Caki2 (cell line): ENCODE measurements around the gene SV2C. TPM values are rescaled to one million over a fixed set of nuclear protein-coding genes. Genes with fewer than 3 reads are reported as not detected.
"Not testable (repeated sequence)": the region's sequence is repeated elsewhere in the genome, so short reads cannot be mapped to it uniquely, and the experiment has no call there.

ENCODE experiments used
- DNase-seq: peaks from one replicate; pipeline ENCODE4 v3.0.0-alpha.2; 2015; ENCODE audit warnings: low read depth
- in situ Hi-C: cut with HindIII; loops from 2 replicates; pipeline ENCODE4 v1.10.0; 2016; ENCODE audit warnings: low sequenced_read_pairs, low pct_unique_long_range_greater_than_20kb, mixed read lengths
- total RNA-seq: library from RNA; depleted of rRNA; stranded (reverse); fragments of >200 nt; shearing (Covaris generic); gene quantifications from 2 replicates; pipeline ENCODE4 v1.2.3, GENCODE V29; 2014; ENCODE audit warnings: low replicate concordance

The SV2C gene
- total RNA-seq, 1 experiment from 2014 or later = not detected

DNA sequence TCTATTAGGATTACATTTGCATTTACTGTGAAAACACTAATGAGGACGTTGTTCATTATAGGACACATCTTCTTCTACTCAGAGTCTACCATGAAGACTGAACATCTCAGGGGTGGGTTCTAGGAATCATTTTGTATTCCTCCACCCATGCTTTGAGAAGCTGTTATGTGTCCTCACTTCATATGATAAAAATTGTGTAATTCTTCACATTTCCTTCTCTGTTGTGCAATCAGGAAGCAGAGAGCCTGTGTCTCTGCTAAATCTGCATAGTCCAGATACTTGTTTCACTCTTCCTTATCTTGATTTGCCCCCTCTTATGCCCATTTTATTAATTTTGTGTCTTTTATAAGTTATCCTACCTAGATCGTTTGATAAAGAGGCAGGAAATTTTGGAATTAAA lies 222.1 kb downstream of the SV2C start:
- DNase-seq = no peak

GRCh38 chr5:76305775-76306174 lies 222.6 kb downstream of the SV2C start:
- no peak for DNase-seq
- in situ Hi-C loops = no loop called here

More for the DNA sequence above, 222.1 kb downstream of the SV2C start:
- in situ Hi-C loops = no loop called here

DNA sequence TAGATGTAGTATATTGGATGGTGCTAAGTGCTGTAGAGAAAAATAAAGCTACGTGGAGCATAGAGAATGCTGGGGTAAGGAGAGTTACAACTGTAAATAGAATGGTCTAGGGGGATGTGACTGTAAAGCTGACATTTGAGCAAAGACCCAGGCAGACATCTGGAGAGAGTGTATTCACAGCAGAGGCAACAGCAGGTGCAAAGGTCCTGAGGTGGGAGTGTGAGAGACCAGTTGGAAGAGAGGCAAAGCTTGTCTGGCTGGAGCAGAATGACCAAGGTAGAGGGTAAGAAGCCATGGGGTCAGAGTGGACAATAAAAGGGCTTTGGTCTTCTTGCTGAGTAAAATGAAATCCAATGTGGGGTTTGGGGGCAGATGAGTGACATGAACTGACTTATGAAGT lies 227.0 kb downstream of the SV2C start:
- in situ Hi-C loops = no loop called here
- no peak for DNase-seq

GRCh38 chr5:76312783-76313182 lies 229.6 kb downstream of the SV2C start:
- in situ Hi-C loops = no loop called here

GRCh38 chr5:76314643-76315042 lies 231.5 kb downstream of the SV2C start:
- no peak for DNase-seq

More at GRCh38 chr5:76312783-76313182, 229.6 kb downstream of the SV2C start:
- no peak for DNase-seq

GRCh38 chr5:76319673-76320072 lies 236.5 kb downstream of the SV2C start:
- in situ Hi-C loops = no loop called here
- no peak for DNase-seq

More at GRCh38 chr5:76314643-76315042, 231.5 kb downstream of the SV2C start:
- in situ Hi-C loops = no loop called here

DNA sequence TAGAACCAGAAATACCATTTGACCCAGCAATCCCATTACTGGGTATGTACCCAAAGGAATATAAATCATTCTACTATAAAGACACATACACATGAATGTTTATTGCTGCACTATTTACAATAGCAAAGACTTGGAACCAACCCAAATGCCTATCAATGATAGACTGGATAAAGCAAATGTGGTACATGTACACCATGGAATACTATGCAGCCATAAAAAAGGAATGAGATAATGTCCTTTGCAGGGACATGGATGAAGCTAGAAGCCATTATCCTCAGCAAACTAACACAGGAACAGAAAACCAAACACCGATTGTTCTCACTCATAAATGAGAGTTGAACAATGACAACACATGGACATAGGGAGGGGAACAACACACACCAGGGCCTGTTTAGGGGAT lies 240.3 kb downstream of the SV2C start:
- in situ Hi-C loops, DNase-seq: not testable (repeated sequence)

- in situ Hi-C loops = no loop called here
- DNase-seq = no peak
Measured at GRCh38 chr5:76325326-76325725, 242.1 kb downstream of the SV2C start.

DNA sequence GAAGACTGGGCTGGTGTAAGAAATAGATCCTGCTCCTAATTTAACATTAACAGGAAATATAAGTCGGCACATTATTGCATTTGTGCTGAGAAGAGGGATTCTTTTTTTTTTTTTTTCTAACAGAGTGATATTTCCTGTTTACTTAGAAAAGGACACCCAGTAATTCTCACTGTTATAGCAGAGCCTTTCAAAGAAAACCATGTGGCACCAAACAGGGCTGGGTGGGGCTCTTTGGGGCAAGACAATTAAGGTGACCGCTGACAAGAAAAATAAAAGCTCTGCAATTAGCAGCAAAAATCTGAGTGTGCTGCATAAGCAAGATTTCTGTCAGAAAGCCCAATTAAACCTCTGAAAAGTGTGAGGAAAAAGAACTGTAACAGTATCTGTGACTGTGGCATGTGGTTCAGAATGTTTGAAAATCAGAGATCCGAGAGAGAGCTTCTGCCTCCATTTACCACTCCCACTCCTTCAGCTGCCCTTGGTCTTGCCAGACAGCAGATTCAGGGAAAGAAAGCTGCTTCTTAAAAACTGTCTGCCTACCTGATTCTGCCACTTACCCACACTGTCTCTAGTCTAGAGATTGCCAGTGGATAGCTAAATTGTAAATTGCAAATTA lies 242.8 kb downstream of the SV2C start:
- no peak for DNase-seq
- in situ Hi-C loops = no loop called here

DNA sequence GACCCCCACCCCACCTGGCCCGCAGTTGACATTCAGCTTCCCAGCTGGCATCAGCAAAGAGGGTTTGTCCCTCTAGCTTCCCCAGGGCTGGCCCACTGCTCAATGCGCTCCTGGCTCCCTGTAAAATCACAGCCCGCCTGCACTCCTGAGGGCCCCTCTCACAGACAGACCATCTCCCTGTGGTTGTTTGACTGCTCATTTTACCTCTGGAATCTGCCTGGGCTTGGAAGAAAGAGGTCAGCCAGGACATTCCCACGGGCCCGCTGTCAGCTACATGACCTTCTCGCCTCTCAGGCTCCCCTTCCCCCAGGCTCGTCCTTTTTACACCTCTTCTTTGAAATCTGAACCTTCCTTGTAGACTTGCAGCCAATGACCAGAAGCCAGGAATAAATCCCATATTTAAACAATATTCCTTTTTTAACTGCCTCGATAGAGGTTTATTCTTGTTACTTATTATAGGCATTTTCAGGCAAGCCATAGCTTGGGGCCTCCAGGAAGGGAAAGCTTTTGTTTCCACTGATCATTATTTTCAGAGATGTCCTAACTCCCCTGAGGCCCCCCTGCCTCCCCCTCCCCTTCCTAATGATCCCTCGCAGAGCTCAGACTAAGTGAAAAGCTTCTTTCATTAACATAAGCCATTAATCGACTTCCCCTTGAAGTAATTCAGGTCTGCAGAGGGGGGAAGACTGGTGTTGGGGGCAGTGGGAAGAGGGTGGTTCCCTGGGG lies 243.6 kb downstream of the SV2C start:
- DNase-seq = no peak
- in situ Hi-C loops = no loop called here

GRCh38 chr5:76329346-76329745 lies 246.2 kb downstream of the SV2C start:
- in situ Hi-C loops = no loop called here
- DNase-seq = no peak

GRCh38 chr5:76331126-76331525 lies 247.9 kb downstream of the SV2C start:
- no peak for DNase-seq
- in situ Hi-C loops = no loop called here

GRCh38 chr5:76332102-76332501 lies 248.9 kb downstream of the SV2C start:
- in situ Hi-C loops = no loop called here
- DNase-seq = no peak

DNA sequence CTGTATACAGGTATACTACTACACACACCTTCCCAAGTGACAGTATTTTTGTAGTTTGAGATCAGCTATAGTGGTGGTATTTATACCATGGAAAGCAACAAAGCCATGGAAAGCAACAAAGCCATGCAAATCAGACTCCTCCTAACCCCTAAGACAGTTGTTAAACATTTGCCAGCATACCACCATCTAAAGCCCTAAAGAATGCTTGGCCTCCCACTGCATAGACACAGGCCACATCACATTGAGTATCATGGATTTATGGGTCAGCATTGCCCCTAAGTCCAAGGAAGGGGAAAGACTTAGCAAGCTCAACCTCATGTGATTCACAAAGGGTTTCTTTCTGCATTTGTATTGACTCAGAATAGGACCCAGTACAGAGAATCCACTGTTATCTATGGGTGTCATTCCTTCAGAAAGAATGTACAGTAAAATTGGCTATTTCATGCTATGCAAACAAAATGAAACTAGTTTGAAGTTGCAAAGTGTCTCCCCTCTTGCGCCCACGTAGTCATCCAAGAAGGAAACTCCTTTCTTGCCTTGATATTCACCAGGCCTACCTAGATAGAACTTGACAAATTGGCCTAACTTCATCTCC lies 249.5 kb downstream of the SV2C start:
- in situ Hi-C loops = no loop called here
- no peak for DNase-seq

DNA sequence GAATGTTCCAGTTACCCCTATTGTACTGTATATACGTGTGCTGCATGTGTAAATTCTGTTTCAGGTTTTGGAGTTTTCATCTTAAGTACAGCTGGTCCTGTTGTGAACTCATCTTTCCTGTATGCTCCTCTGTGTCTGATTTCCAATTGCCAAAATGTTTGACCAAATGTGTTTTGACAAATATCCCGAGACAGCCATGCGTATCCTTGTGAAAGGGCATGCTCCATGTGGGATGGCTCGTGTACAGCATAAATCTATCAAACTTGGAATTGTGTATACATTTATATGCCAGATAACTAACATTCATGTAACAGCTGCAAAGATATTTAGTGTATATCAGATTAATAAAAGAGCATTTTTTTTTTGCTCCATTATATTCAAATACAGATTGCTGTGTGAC lies 250.4 kb downstream of the SV2C start:
- DNase-seq = no peak
- in situ Hi-C loops = no loop called here

- in situ Hi-C loops = no loop called here
- DNase-seq = no peak
Measured at GRCh38 chr5:76334574-76334973, 251.4 kb downstream of the SV2C start.

DNA sequence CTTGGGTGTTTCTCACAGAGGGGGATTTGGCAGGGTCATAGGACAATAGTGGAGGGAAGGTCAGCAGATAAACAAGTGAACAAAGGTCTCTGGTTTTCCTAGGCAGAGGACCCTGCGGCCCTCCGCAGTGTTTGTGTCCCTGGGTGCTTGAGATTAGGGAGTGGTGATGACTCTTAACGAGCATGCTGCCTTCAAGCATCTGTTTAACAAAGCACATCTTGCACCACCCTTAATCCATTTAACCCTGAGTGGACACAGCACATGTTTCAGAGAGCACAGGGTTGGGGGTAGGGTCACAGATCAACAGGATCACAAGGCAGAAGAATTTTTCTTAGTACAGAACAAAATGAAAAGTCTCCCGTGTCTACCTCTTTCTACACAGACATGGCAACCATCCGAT lies 252.3 kb downstream of the SV2C start:
- in situ Hi-C loops = not testable (repeated sequence)

GRCh38 chr5:76336253-76336809 lies 253.1 kb downstream of the SV2C start:
- in situ Hi-C loops, DNase-seq: not testable (repeated sequence)

More for the DNA sequence above, 252.3 kb downstream of the SV2C start:
- not testable (repeated sequence) for DNase-seq

DNA sequence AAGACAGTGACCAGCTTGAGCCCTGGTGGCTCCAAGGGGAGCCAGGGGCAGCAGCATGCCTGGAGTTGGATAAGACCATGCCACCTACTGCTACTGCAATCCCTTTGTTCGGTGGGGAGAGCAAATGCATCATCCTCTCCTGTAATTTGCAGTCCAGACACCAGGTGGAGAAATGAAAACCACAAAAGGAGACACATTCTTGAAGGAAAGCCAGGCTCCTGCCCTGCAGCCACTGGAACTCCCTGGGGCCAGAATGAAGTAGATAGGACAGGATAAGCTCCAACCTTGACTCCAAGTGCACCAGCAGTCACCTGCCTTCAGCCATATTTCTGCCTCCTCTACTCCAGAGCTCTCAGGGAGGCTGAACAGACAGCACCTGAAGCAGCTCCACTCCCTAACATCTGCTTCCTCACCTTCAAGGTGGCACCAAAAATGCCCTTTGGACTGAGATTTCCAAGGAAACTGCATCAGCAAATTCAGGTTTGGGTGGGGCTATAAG lies 254.8 kb downstream of the SV2C start:
- DNase-seq = peak; percentile 63
- in situ Hi-C loops = no loop called here
